RWPE2 (cell line): ENCODE data around the gene TMEM139.
"Not testable (repeated sequence)": the region's sequence is repeated elsewhere in the genome, so short reads cannot be mapped to it uniquely, and the experiment has no call there.

Source experiments
- ATAC-seq: fragments of 200-7000 bp; cut with Tn5 transposase; 3 replicates; pipeline ENCODE4 v1.9.1; 2021; ENCODE audit warnings: low read depth
- DNase-seq: peaks from one replicate; pipeline ENCODE4 v3.0.0-alpha.2; 2020; ENCODE audit warnings: low spot score
- H3K27ac ChIP-seq: fragments of 450-650 bp; 2 replicates; pipeline ENCODE4 v1.5.1; 2017; ENCODE audit warnings: mild to moderate bottlenecking; ENCODE audit not compliant: poor library complexity, severe bottlenecking
- H3K27me3 ChIP-seq: fragments of 250-450 bp; sonication (Bioruptor Pico); 2 replicates; pipeline ENCODE4 v1.5.1; 2021; ENCODE audit warnings: mild to moderate bottlenecking, moderate library complexity; ENCODE audit not compliant: insufficient read depth, poor library complexity, severe bottlenecking
- H3K36me3 ChIP-seq: fragments of 250-450 bp; sonication (Bioruptor Pico); 2 replicates; pipeline ENCODE4 v1.5.1; 2020; ENCODE audit warnings: low read depth, mild to moderate bottlenecking, moderate library complexity
- H3K4me1 ChIP-seq: fragments of 250-450 bp; sonication (Bioruptor Pico); 2 replicates; pipeline ENCODE4 v1.5.1; 2021; ENCODE audit warnings: mild to moderate bottlenecking, moderate library complexity; ENCODE audit not compliant: insufficient read depth, poor library complexity, severe bottlenecking
- H3K4me3 ChIP-seq: fragments of 250-450 bp; sonication (Bioruptor Pico); 2 replicates; pipeline ENCODE4 v1.5.1; 2021; ENCODE audit warnings: mild to moderate bottlenecking, moderate library complexity; ENCODE audit not compliant: severe bottlenecking
- H3K9me3 ChIP-seq: fragments of 250-450 bp; sonication (Bioruptor Pico); 2 replicates; pipeline ENCODE4 v1.5.1; 2021; ENCODE audit warnings: mild to moderate bottlenecking, moderate library complexity; ENCODE audit not compliant: severe bottlenecking
- TF ChIP-seq, protein P1 (sequence below): fragments of 450-650 bp; IDR thresholded peaks from one replicate; pipeline ENCODE4 v1.5.1; 2017; ENCODE audit warnings: mild to moderate bottlenecking, moderate library complexity; ENCODE audit not compliant: poor library complexity, severe bottlenecking

Gene TMEM139

DNA sequence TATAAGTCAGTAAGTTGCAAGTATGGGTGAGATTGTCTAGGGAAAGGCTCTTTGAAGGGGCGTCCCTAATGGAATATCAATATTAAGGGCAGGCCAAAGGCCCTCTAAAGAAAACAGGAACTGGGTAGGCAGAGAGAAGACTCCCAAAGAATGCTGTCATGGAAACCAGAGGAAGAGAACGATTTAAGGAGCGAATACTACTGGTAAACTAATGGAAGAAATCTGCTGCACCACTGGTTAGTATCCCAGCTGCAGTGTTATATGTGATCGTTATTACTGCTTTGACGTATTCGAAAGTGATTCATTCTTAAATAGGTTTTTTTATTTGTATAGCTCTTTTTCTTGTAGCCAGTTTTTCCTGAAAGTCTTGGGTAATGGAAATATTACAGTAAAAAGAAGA is 4.7 kb downstream of the TMEM139 start:
- no peak for DNase-seq
- H3K27me3 ChIP-seq: no peaks in the 10 kb centered on the region
- peak overlapping the region; percentile 61 for H3K27ac ChIP-seq
- no peak for ATAC-seq
- H3K4me3 ChIP-seq: peak overlapping the region; percentile 70
- TF ChIP-seq, protein P1, sequence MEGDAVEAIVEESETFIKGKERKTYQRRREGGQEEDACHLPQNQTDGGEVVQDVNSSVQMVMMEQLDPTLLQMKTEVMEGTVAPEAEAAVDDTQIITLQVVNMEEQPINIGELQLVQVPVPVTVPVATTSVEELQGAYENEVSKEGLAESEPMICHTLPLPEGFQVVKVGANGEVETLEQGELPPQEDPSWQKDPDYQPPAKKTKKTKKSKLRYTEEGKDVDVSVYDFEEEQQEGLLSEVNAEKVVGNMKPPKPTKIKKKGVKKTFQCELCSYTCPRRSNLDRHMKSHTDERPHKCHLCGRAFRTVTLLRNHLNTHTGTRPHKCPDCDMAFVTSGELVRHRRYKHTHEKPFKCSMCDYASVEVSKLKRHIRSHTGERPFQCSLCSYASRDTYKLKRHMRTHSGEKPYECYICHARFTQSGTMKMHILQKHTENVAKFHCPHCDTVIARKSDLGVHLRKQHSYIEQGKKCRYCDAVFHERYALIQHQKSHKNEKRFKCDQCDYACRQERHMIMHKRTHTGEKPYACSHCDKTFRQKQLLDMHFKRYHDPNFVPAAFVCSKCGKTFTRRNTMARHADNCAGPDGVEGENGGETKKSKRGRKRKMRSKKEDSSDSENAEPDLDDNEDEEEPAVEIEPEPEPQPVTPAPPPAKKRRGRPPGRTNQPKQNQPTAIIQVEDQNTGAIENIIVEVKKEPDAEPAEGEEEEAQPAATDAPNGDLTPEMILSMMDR: no peak
- peaks cover 9% of the 10 kb centered on the region for H3K4me1 ChIP-seq
- H3K36me3 ChIP-seq: peaks cover 49% of the 10 kb centered on the region
- H3K9me3 ChIP-seq: no peaks in the 10 kb centered on the region

DNA sequence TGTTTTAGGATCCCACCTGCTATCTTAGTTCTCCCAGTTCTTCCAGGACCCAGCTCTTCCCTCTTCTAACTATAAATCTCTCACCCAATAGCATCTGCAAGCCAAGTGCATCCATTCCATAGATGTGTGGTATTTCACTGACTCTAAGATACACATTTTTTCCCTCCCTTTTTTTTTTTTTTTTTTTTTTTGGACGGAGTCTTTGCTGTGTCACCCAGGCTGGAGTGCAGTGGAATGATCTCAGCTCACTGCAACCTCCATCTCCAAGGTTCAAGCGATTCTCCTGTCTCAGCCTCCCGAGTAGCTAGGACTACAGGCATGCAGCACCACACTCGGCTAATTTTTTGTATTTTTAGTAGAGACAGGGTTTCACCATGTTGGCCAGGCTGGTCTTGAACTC is 5.1 kb downstream of the TMEM139 start:
- not testable (repeated sequence) for ATAC-seq, DNase-seq, H3K27me3 ChIP-seq, H3K4me1 ChIP-seq, H3K9me3 ChIP-seq, H3K27ac ChIP-seq
- Histone ChIP-seq H3K36me3 (peaks cover 54% of the 10 kb centered on the region), H3K4me3 (peak overlapping the region; percentile 70)

DNA sequence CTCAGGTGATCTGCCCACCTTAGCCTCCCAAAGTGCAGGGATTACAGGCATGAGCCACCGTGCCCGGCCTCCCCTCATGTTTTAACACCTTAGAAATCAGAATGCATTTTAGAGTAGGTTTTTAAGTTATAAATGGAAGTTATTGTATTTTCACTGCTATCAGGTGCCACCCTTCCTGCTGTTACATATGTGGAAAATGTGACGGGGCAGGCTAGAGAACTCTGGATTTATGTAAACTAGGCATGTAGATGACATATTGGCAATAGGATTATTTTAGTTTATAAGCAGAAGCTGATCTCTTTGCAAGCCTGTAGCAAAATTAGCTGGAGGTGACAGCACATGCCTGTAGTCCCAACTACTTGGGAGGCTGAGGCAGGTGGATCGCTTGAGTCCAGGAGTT is 5.5 kb downstream of the TMEM139 start:
- no peaks in the 10 kb centered on the region for H3K27me3 ChIP-seq
- H3K36me3 ChIP-seq: peaks cover 58% of the 10 kb centered on the region
- H3K4me3 ChIP-seq: no peak overlapping the region

DNA sequence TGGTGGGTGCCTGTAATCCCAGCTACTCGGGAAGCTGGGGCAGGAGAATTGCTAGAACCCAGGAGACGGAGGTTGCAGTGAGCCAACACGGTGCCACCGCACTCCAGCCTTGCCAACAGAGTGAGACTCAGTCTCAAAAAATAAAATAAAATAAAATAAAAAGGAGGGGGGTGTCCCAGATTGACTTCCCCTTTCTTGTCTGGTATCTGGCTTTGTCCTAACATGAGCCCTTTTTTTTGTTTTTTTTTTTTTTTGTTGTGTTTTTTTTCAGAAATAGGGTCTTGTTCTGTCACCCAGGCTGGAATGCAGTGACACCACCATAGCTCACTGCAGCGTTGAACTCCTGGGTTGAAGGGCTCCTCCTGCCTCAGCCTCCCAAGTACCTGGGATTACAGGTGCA is 8.1 kb downstream of the TMEM139 start:
- H3K27ac ChIP-seq: no peak overlapping the region
- no peak overlapping the region for H3K4me3 ChIP-seq
- no peak for ATAC-seq
- TF ChIP-seq, protein P1: no peak
- no peak for DNase-seq
- H3K9me3 ChIP-seq: no peaks in the 10 kb centered on the region
- H3K36me3 ChIP-seq: peaks cover 84% of the 10 kb centered on the region
- H3K4me1 ChIP-seq: peaks cover 3% of the 10 kb centered on the region
- H3K27me3 ChIP-seq: no peaks in the 10 kb centered on the region

More for the DNA sequence above, 5.5 kb downstream of the TMEM139 start:
- TF ChIP-seq, protein P1: no peak
- Histone ChIP-seq H3K9me3 (no peaks in the 10 kb centered on the region), H3K27ac (no peak overlapping the region), H3K4me1 (peaks cover 9% of the 10 kb centered on the region)
- ATAC-seq: no peak
- DNase-seq: no peak

DNA sequence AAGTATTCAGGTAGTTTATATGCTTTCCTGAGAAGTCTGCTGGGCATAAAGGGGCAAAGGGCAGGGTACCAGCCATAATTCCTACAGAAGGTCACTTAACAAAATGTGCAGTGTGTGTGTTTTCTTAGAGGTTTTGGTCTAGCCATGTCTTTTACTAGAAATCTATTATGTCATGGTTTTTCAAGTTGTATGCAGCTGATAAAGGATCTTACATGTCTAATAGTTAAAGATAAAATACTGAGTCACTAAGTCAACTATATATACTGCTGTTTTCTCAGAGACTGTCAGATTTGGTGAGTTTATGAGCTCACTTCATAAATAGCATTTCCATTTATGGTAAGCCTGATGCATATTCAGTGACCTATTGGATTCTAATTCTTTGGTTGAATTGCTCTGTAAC is 11.1 kb downstream of the TMEM139 start:
- no peak overlapping the region for H3K27ac ChIP-seq
- H3K27me3 ChIP-seq: no peaks in the 10 kb centered on the region
- H3K36me3 ChIP-seq: peaks cover 96% of the 10 kb centered on the region
- no peak for ATAC-seq
- no peak overlapping the region for H3K4me3 ChIP-seq
- H3K4me1 ChIP-seq: no peaks in the 10 kb centered on the region
- no peaks in the 10 kb centered on the region for H3K9me3 ChIP-seq
- no peak for DNase-seq
- TF ChIP-seq, protein P1: no peak
